HG03378 (cell line): ENCODE measurements around the gene PGS1.

Experiments used
- ATAC-seq: cut with Tn5 transposase; IDR thresholded peaks from one replicate; pipeline ENCODE4 v1.9.1; 2021; ENCODE audit warnings: mild to moderate bottlenecking, moderate library complexity; ENCODE audit not compliant: unreplicated experiment

The PGS1 gene

DNA sequence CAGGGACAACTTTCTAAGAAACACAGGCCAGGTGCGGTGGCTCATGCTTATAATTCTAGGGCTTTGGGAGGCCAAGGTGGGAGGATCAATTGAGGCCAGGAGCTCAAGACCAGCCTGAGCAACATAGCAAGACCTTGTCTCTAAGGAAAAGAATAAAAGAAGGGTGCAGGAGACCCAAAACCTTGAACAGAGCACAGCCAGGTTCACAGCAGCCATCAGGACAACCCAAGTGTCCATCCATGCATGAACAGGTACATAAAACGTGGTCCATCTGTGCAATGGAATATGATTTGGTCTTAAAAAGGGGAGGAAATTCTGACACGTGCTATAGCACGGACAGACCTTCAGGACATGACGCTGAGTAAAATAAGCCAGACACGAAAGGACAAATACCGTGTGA lies 91.0 kb downstream of the PGS1 start:
- no peak for ATAC-seq

DNA sequence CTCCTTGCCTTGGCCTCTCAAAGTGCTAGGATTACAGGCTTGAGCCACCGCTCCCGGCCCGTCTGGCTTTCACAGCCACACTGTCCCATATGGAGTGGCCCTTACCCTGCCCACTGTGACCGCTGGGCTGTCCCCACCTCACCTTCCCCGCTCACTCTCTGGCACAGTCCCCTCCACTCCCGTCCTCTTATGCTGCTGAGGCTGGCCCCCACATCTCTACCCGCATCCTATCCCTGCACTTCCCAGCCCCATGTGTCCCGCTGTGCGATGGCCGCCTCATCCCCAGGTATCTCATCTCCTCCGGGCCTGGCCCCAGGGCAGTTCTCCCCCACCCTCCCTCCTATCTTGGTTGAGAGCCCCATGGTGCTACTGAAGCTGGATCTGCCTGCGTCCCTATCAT lies 93.2 kb downstream of the PGS1 start:
- no peak for ATAC-seq

- ATAC-seq, result no peak
Observed at GRCh38 chr17:78472035-78472905, 93.8 kb downstream of the PGS1 start.

GRCh38 chr17:78473951-78474613 lies 95.6 kb downstream of the PGS1 start:
- no peak for ATAC-seq
